G401.6 (cell line): ENCODE data around the gene ACTBL2.
"Not testable (repeated sequence)": the region's sequence is repeated elsewhere in the genome, so short reads cannot be mapped to it uniquely, and the experiment has no call there.

ENCODE experiments used
- FAIRE-seq: peaks from 2 replicates; lab custom pipeline; 2012; peaks lifted over from hg19 to GRCh38; lab: Jason Lieb, UNC

The ACTBL2 gene

DNA sequence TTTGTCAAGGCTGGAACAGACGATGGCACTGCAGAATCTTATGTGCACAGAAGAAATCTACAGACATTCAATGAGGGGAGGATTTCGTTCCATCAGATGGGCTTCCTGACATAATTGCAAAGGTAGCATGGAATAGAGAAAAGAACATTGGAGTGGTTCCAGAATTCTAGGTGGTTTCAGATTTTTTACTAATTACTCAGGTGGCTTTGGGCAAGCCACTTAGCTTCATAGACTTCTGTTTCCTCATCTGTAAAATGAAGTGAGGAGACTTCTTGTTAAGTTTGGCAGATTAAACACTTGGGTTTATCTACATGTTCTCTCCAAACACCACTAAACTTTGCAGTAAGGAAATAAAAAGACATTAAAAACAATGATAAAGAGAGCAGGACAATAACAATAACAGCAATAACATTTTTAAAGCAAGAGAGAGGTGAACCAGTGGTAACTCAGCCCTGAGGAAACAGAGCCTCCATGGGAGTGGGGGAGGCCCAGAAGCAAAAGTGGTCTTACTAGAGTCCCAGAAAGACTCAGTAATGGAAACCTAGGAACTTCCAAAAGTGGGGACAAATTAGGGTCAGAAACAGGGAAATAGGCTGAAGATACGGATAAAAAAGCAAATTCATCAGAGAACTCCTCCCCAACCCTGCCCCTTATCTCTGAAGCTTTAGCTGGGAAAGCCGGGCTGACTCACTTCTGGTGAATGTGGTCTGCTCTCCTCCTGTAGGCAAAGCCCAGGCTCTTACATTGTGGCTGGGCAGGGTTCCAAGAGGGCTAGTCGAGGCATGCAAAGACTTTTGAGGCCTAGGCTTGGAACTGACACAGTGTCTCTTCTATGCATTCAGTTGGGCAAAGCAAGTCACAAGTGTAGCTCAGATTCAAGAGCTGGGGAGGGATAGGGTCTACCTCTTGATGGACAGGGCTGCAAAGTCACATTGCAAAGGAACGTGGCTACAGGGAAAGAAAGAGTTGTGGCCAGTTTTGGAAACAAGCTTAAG is 11.8 kb upstream of the ACTBL2 start:
- FAIRE-seq, result no peak

DNA sequence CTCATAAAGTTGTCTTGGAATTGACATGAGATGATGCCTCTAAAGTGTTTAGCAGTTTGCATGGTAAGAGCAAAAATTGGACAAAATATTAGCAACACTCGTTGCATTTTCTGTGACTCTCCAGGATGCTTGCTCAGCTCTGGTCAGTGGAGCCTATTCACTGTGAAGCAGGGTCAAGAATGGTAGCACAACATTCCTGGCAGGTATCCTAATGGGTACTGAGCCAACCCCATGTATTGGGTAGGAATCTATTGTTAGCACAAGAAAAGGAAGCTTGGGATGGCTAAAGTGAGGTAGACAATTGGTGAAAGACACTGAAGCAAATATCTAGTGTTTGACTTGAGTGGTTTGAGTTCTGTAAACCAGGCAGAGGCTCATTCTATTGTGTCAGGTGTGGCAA is 10.4 kb upstream of the ACTBL2 start:
- no peak for FAIRE-seq

DNA sequence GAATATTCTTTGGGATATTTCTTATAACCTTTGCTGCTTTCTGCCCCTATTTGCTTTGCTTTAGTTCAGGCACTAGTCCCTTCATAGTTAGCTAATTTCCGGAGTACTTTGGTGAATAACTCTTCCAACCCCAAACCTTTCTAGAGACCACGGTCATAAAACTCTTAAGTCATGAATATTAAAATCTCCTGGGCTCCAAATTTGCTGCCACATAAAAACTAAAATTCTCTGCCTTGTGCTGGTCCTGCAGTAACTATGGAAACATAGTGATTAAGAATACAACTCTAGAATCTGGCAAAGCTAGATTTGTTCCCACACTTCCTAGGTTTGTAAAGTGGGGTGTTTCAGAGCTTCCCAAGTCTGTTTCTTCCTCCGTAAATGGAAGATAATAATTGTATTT is 10.0 kb upstream of the ACTBL2 start:
- no peak for FAIRE-seq

DNA sequence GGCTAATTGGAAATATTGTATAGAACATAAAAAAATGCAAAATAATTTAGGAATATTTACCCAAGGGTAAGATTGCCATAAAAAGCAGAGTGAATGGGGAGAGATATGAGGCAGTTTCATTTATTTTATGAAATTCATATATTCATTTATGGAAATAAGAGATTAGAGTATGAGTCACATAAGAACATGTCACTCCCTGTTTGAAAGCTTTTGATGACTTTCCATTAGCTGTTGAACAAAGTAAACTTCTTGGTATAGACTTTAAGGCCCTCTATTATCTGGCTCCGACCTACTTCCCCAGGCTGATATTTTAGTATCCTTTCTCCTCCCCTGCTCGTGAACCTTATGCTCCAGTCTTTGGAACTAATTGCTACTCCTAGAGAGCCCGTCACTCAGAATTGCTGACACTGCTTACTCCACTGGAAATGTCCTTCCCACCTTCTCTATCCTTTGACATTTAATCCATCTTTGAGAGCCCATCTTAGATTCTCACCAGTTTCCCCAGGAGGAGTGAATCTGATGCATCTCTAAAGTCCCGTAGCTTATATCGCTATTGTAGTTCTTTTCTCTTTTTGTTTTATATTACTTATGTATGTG is 8.9 kb upstream of the ACTBL2 start:
- FAIRE-seq, result no peak

DNA sequence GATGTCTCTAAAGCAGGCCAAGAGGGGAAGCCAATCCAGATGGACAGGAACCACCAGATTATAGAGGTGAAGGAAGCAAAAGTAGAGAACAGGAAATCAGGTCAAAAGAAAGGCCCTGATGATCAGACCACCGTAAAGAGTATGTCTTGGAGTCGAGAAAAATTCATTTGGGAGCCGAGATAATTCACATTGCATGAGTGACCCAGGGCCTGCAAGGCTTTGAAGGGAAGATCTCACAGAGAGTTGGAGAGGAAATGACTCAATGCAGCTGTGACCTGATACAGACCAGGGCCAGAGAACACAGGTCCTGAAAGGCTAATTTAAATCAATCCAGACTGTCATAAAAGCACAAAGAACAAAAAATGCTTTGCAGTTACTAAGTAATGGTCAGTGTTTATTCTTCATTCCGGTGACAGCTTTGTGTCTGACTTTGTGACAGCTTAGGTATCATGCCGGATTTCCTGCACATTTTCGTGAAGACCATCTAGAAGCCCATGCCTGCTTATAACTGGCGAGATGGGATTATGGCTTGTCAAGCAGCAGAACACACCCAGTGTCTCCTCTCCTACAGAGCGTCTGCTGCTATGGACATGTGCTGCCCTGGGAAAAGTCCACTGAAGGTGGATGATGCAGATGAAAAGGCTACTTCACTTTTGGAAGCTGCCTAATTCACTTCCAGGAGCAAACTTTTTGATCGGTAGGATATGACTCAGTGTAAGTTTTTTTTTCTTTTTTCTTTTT is 5.8 kb upstream of the ACTBL2 start:
- FAIRE-seq, result no peak

DNA sequence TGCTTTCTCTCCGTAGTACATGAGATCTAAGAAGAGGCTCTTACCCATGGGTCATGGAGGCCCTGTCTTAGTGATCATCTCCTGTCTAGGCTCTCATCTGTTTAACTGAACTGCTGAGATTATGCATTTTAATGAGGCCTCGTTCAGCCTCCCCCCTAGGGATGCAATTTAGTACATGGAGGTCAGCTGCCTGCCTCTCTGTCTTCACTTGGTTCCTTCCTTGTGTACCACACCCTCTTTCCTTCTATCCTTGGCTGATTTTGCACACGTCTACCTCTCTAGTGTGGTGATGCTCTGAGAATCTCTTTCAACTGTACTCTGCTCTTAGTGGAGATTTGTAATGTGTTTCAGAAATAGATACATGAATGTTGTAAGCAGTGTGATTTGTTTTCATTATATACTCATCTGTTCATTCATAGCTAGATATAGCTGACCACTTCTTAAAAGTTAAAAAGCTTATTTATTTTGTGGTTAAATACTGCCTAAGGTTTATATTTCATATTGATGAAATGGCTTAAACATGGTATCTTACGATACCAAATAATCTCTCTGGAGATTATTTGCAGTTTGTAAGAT is 3.5 kb upstream of the ACTBL2 start:
- FAIRE-seq, result no peak

DNA sequence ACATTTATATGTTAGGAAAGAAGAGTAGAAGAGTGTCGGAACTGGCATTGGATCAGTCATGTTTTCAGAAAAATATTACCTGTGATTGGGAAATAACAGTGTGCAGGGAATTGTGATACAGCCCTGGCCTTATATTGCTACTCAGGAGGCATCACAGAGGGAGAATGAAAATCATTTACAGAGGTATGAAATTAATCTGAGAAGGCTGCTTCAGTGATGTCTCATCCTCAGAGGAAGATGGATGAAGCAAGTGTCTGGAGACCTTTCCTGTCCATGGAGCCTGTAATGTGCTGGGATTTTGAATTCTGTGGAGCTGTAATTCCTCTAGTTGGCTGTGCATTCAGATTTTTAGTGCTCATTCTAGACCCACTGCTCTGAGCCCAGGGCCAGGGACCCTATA is 3.8 kb downstream of the ACTBL2 start:
- no peak for FAIRE-seq

DNA sequence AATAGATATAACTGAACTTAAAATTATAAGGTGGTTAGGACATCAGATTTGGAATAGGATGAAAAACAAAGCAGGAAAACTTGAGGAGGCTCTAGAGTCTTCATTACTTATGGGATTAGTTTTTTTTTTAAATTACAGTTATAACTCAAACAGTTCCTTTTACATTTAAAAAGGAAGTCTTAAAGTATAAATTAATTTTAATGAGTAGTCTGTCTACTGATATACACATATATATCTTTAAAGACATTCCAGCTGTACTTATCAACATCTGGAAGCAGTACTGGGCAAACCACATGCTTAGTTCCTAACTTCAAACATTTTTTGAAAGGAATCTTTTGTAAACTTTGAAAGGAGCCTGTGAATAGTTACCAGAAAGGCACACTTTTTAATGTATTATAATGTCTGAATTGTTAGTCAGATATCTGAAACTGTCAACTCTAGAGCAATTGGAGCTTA is 6.0 kb downstream of the ACTBL2 start:
- FAIRE-seq, result no peak

DNA sequence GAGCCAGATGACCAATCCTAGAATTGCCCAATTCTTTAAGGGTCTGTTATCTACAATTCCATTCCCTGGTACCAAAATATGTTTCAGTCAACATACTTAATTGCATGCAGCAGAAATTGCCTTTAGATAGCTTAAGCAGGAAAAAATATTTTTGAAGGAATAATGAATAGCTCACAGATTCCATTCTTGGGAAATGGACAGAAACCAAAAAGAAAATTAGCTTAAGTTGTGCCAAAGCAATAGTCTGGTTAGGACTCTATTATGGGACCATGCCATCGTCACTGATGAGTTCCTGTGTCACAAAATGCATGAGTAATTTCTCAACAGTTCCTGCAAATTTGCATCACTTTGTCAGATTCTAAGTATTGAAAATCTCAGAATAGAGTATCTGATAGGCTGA is 12.3 kb downstream of the ACTBL2 start:
- FAIRE-seq, result no peak

DNA sequence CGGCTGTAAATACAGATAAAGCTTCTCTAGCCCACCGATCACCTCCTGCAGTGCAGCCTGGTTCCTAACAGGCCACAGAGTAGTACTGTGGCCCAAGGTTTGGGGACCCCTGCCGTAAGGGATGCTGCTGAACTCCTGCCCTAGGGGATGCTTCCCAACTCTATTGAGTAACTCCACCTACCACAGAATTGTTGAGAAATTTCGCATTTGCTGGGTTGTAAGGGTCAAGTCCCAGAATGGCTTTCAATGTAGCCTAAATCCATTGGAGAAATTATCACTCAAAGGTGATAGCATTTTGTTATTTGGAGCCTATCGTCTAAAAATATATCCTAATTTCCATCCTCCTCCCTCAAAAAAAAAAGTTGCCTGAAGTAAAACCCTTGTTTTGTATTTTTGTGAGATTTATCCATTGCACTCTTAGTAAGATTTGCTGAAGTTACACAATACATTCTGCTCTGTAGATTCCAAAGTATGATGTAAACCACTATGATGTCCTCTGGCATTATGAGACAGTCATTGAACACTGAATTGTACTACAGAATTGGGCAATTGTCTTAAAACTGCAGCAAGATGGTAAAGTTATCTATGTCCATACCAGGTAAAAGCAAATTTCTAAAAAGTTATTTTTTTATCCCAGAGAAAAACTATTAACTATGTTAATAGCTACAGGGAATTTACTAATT is 14.0 kb downstream of the ACTBL2 start:
- FAIRE-seq, result no peak

DNA sequence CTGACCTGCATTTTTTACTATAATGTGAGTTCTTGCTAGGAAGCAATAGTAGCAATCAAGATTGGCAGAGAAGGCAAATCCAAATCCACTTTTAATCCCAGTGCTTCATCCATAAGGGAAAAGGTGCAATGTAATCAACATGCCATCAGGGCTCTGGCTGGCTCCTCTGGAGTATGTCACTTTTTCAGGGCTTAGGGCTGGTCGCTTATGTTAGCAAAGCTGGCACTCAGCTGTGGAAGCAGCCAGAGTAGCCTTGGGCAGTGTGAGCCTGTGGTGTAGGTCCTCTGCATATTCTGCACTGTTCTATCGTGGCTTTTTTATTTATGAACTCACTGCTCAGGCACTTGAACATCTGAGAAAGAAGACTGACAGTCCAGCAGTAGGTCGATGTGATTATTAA is 16.1 kb downstream of the ACTBL2 start:
- FAIRE-seq, result no peak

DNA sequence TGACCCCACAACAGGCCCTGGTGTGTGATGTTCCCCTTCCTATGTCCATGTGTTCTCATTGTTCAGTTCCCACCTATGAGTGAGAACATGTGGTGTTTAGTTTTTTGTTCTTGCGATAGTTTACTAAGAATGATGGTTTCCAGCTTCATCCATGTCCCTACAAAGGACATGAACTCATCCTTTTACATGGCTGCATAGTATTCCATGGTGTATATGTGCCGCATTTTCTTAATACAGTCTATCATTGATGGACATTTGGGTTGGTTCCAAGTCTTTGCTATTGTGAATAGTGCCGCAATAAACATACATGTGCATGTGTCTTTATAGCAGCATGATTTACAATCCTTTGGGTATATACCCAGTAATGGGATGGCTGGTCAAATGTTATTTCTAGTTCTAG is 22.6 kb downstream of the ACTBL2 start:
- not testable (repeated sequence) for FAIRE-seq

DNA sequence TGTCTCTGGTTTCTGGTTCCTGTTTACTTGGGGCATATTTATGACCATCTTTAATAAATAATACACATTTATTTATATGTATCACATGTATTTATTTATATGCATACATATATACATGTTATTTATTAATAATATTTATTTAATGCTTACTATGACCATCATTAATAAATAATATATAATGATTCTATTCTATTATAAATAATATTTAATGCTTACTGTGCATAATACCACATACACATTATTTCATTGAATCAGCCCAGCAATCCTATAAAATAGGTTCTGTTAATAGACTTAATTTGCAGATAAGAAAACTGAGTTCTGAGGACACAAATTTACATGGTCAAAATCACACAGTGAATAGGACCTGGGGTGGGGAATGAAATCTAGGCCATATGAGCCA is 24.2 kb downstream of the ACTBL2 start:
- no peak for FAIRE-seq

DNA sequence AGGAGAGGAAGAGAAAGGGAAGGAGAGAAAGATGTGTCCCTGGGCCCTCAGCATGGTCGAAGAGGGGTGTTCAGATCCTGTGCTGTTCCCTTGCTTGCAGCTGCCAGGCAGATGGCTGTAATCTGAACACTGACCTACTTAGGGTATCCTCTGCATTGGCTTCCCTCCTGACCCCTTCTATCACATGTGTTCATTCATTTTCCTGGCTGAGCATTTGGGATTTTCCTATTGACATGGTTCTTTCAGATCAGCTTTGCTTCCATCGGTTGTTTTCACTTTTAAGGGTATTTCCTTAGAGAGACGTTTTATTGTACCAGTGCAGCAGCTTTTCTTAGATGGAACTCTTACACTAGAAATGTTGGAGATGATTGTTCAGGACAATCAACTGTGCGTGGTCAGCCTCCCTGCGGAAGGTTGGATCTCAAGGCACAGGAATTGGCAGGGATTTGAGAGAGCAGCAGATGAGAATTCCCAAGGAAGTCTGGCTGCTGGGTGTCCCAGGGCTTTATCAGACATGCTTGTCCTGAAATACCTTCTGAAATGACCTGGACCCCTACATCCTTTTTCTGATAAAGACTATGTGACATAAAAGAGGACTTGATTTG is 26.0 kb downstream of the ACTBL2 start:
- FAIRE-seq, result no peak

DNA sequence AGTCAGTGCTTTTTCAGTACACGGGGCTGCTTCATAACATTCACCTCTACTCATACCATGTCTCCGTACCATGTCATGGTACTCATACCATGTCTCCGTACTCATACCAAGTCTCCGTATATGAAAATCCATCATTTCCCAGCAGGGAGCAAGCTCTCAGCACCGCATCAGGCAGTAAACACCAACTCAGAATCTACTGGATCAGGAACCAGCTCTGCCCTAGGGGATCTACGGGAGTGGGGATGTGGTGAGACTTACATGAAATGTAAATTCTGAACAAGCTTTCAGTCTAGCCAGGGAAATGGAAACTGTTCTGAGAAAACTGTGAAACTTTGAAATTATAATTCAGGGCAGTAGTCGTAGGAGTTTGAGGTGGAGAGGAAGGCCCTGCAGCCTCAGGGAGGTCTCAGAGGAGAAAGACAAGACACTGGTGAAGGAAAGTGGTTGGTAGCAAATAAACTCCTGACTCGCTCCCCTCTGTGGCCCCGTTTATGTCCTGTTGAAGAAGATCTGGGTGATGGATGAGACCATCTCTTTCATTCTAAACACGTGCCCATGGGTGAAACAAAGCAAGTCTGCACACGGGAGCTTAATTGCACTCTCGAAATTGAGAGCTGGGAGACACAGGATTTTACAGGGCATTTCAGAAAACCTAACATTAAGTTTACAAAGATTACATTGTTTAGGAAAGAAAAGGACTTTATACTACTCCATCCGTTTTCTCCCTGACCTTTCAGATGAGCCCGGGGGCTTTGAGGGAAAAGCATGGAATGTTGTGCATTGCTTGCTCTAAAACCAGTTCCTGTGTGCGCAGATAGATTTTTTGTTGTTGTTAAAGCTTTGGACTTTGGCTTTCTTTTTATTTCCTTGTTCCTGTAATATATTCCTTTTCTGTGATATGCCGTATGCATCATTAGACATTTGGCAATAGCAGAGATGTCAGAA is 26.8 kb downstream of the ACTBL2 start:
- no peak for FAIRE-seq

DNA sequence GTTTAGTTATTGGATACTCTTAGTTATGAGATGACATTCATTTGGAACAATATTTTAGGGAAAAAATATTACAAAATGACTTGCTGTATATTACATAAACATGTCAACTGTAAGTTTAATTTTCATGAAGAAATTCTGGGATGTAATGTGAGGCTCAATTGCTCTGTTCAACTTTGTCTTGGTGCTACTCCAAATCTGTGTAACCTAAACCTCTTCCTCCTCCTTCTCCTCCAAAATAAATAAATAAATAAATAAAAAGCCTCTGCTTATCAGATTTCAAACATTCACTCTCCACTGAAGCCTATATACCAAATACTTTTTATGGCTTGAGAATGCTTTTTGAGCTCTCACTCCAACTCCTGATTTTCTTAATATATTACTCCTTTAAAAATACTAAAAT is 27.7 kb downstream of the ACTBL2 start:
- no peak for FAIRE-seq

DNA sequence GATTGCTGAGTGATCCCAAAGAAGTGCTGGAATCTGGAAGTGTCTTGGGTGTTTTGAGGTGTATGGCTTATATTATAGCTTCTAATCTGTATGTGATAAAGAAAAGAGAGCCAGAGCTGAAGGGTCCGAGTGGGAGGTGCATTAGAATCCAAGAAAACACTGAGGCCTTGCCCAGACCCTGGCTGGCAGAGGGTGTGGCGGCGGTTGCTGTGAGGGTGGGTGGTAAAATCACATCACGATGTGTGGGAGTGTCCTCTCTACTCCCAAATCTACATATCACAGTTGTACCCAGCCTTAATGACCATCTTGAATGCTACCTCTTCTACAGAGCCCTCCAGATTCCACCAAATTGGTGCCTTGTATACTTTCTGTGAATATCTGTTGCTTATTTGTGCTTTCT is 28.9 kb downstream of the ACTBL2 start:
- no peak for FAIRE-seq

DNA sequence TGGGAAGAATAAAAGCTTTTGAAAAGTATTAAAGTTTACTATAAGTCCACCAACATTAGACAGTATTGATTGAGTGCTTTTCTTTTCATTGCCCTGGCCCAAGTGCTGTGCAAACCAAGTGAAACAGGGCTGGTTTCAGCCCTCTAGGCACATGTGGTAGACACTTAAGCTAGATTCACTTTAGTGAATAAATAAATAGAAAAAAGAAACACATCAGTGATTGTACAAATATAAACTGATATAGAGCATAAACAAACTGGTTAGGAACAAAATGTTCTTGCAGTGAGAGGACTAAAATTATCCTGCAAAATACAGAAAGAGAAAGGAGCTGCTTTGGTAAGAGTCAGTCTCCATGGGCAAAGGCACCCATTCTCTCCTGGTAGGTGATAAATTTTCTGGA is 29.7 kb downstream of the ACTBL2 start:
- no peak for FAIRE-seq

DNA sequence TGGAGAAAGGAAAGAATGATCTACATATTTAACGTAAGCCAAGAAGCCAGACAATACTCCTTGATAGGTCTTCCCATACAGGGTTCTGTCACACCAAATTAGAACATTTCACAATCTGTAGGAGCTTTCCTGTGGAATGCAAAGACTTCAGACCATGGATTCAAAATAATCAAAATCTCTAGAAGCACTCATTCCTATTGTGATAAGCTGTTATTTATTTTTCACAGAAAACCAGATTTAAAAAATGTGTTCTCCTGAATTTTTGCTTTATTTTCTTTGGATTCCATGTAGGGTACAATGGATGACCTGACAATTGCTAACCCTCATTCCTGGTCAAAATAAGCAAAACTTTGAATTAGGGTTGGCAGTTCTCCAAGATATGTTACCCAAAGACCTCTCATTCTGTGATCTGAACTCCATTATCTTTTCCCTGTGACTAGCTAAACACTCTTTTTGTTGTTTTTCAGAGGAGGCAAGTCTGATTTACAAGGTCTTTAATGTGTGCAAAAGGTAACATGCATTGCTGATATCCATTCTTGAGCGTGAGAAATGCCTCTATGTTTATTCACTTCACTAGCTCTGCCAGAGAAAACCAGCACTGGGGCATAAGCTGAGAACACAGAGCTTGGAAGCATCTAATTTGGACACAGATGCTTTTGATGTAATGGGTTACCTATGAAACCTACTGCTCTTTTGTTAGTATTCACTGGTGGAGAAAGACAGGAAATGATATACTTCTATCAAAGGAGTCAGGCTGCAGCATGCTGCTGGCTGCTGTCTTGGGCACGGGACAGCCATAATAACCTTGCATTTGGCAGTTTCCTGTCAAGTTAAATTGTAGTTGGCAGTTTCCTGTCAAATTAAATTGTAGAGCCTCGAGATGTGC is 31.4 kb downstream of the ACTBL2 start:
- no peak for FAIRE-seq
